ENCODE data around the gene SLCO4A1.
A peak's percentile ranks its signal among the peaks of the same experiment; 100 is the strongest.

SLCO4A1 gene

GRCh38 chr20:62607366-62608217, 34.7 kb upstream of the SLCO4A1 start:
- DNase-seq: no peak

DNA sequence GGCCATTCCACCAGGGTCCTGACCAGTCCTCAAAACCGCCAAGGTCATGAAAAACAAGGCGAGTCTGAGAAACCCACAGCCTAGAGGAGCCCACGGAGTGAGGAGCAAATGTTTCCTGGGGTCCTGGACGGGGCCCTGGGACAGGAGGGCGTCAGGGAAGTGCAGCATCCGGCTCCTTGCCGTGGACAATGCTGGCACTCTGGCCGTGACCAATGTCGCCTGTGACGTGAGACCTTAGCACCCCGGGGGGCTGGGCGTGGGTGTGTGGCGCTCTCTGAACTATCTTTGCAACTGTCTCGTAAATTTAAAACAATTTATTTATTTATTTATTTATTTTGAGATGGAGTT, 34.1 kb upstream of the SLCO4A1 start:
- DNase-seq: no peak

DNA sequence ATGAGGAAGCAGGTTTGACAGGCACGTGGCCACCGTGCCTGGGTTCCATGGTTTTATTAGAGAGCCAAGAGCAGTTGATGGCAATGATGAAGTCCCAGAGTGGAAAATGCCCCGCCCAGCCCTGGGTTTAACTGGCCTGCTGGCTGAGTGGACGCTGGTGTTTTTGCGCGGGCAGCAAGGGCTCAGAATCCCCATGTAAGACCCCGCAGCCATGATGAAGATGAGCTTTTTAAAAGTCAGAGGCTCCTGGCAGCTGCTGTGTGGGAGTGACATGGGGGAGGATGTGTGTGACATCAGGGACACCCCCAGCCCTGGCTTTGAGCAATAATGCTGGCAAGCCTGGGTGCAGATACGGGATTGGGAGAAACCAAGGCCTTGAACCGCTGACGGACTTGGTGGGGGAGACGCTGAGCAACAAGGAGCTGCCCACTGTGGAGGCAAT, 33.0 kb upstream of the SLCO4A1 start:
- no peak for DNase-seq

DNA sequence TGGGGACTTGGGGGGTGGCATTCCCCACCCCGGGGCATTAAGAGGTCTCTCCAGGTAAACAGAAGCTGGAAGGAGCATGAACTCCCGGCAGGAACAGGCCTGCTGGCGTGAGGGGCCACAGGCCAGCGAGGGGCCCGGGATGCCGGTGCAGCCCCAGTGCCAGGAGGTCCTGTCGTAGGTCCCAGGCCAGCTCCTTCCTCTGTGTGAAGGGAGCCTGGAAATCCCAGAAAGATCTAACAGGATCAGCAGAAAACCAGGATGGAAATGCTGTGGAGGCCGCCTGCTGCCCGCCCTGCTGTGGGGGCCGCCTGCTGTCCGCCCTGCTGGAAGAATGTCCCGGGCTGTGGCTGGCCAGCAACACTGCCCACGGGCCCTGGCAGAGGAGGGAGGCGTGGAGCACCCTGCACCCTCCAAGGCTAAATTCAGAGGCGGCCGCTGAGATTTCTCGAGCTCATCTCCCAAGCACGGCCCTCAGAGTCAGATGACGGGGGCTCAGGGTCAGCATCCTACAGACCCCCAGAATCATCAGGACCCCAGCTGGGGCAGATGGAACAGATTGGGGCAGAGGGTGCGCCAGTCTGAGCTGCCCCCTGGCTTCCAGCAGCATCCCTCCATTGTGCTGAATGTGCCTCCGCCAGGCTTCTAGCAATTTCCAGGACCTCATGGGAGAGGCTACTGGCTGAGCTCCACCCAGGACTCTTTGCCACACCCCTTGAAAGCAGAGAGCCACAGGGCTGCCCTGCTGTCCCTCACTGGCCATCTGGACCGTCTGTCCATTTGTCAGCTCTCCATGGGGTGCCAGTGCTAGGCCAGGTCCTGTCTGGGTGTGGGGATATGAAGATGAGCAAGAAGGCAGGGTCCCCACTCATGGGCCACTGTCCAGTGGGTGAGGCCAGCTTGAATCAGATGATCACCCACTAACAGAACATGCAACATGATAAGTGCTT, 32.2 kb upstream of the SLCO4A1 start:
- no peak for DNase-seq

DNA sequence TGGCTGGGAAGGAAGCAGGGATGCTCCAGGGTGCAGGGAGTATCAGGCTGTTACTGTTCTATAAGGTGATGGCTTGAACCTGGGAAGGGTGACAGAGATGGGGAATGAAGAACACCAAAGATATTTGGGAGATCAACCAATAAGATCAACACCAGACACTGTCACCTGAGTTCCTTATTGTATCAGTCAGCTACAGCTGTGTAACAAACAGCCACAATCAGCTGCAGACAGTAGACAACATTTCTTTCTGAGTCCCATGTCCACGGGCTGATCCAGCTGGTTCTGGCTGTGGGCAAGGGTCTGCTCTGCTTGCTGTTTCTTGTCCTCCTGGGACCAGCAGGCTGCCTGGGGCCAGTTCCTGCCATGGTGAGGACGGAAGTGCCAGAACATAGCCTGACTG, 31.3 kb upstream of the SLCO4A1 start:
- DNase-seq: no peak

GRCh38 chr20:62611819-62612218, 30.5 kb upstream of the SLCO4A1 start:
- no peak for DNase-seq

GRCh38 chr20:62614085-62614960, 28.0 kb upstream of the SLCO4A1 start:
- DNase-seq: no peak

- no peak for DNase-seq
These were observed 27.2 kb upstream of the SLCO4A1 start for GRCh38 chr20:62614961-62615680.

GRCh38 chr20:62615750-62616251, 26.5 kb upstream of the SLCO4A1 start:
- no peak for DNase-seq

- DNase-seq: peak; percentile 63 to 67
These were observed 25.3 kb upstream of the SLCO4A1 start for GRCh38 chr20:62616728-62617621.

- peak; percentile 34 to 63 for DNase-seq
These were observed 24.4 kb upstream of the SLCO4A1 start for GRCh38 chr20:62617711-62618483.

- DNase-seq: peak in 1 of 2 experiments; percentile 38
These were observed 23.4 kb upstream of the SLCO4A1 start for GRCh38 chr20:62618611-62619529.

DNA sequence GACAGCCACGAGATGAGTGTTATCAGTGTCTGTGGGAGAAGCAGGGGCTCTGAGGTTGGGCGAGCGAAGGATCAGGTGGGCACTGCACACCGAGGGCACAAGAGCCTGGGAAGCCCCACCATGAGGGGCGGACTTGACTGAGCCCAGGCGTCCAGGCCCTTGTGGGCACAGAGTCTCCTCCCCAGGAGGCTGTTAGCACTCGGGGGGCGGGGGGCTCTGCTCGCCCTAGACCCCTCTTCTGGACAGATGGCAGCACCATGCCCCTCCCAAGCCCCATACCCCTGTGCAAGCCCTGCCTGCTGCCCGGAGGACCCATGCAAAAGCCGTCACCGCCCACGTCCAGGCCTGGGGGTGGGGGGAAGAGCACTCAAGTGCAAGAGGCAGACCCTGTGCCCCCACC, 21.7 kb upstream of the SLCO4A1 start:
- DNase-seq: no peak

GRCh38 chr20:62621251-62622110, 20.8 kb upstream of the SLCO4A1 start:
- DNase-seq: no peak

DNA sequence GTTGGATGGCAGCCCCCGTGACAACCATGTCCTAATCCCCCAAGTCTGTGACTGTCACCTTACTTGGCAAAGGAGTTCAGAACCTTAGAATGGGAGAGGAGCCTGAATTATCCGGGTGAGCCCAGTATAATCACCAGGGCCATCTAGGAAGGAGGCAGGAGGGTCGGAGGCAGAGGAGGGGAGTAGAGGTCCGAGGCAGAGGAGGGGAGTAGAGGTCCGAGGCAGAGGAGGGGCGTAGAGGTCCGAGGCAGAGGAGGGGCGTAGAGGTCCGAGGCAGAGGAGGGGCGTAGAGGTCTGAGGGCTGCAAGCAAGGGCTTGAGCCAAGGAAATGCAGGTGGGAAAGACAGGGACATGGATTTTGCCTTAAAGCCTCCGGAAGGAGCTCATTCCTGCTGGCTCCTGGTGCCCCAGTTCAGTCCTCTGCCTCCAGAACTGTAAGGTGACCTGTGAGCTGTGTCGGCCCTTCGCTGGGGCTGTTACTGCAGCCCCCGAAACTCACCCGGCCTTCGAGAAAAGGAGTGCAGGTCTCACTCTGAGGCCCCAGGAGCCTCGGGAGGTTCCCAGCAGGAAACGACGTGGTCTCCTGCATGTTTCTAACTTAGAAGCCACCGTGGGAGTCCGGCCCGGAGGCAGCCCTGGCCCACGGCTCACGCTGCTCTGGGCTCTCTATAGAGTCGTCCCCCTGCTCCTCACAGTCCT, 20.0 kb upstream of the SLCO4A1 start:
- no peak for DNase-seq

GRCh38 chr20:62622877-62623487, 19.3 kb upstream of the SLCO4A1 start:
- DNase-seq: no peak

Measured in stimulated activated CD4-positive, alpha-beta T cell treated with anti-CD3 and anti-CD28 coated beads, Interleukin-4, amount 100 ng/mL, for 4 hours (primary cell).